K562 (cell line): ENCODE measurements around the gene MLF1. TPM values are rescaled to one million over a fixed set of nuclear protein-coding genes. Genes with fewer than 3 reads are reported as not detected.

Experiments used
- DIDO1 ChIP-seq: fragments of 450-650 bp; IDR thresholded peaks from 2 replicates; pipeline ENCODE4 v1.6.1; 2016; ENCODE audit warnings: low read depth, missing biosample characterization, missing genetic modification characterization
- EP400 ChIP-seq: fragments of 450-650 bp; IDR thresholded peaks from 2 replicates; pipeline ENCODE4 v1.6.1; 2017; ENCODE audit warnings: antibody characterized with exemption, mild to moderate bottlenecking, moderate library complexity
- EWSR1 ChIP-seq: fragments of 450-650 bp; IDR thresholded peaks from 2 replicates; pipeline ENCODE4 v1.6.1; 2018; ENCODE audit warnings: borderline replicate concordance, mild to moderate bottlenecking, low read depth, moderate library complexity; ENCODE audit not compliant: partially characterized antibody
- LEF1 ChIP-seq: fragments of 450-650 bp; IDR thresholded peaks from 2 replicates; pipeline ENCODE4 v1.6.1; 2016; ENCODE audit warnings: mild to moderate bottlenecking
- NEUROD1 ChIP-seq: fragments of 150-350 bp; IDR thresholded peaks from 2 replicates; pipeline ENCODE4 v1.6.1; 2014; ENCODE audit warnings: borderline replicate concordance, low read length, low read depth; ENCODE audit not compliant: partially characterized antibody
- PURB ChIP-seq: sonication (generic); formaldehyde crosslinking; IDR thresholded peaks from 2 replicates; pipeline ENCODE4 v1.9.0; 2021; ENCODE audit warnings: low read depth, mild to moderate bottlenecking, missing genetic modification reagents
- SAFB2 ChIP-seq: fragments of 200-400 bp; formaldehyde crosslinking; IDR thresholded peaks from 2 replicates; pipeline ENCODE4 v1.6.1; 2018; ENCODE audit warnings: borderline replicate concordance, low read length, low read depth, moderate library complexity; ENCODE audit not compliant: severe bottlenecking
- SPI1 ChIP-seq: IDR thresholded peaks from 2 replicates; pipeline ENCODE4 v1.6.1; 2011; ENCODE audit warnings: low read depth, low read length, control low read depth, borderline replicate concordance
- SREBF2 ChIP-seq: sonication (generic); formaldehyde crosslinking; IDR thresholded peaks from 2 replicates; pipeline ENCODE4 v1.4.0; 2020; ENCODE audit warnings: mild to moderate bottlenecking, missing genetic modification reagents
- SRF ChIP-seq, 2 experiments: fragments of 250-450, 450-650 bp in 1 of 2; sonication (Bioruptor Pico) in 1 of 2; sonication (generic) in 1 of 2; formaldehyde crosslinking; IDR thresholded peaks; 2 replicates each; pipeline versions ENCODE4 v1.5.0 to v1.5.1; 2020 to 2022; ENCODE audit warnings: mild to moderate bottlenecking in 1 of 2, missing genetic modification reagents in 1 of 2
- TRIM28 ChIP-seq: fragments of 450-650 bp; IDR thresholded peaks from 2 replicates; pipeline ENCODE4 v1.6.1; 2017
- ZNF609 ChIP-seq: sonication (generic); formaldehyde crosslinking; IDR thresholded peaks from 2 replicates; pipeline ENCODE4 v1.8.1; 2023; ENCODE audit warnings: missing genetic modification reagents, mild to moderate bottlenecking, borderline replicate concordance
- ZSCAN29 ChIP-seq: fragments of 450-650 bp; IDR thresholded peaks from 2 replicates; pipeline ENCODE4 v1.6.1; 2017
- polyA plus RNA-seq, 8 experiments: library from polyadenylated mRNA; depleted of rRNA in 4 of 8; stranded (reverse) in 5 of 8; unstranded in 3 of 8; fragments of >200 nt; fragmentation: Nextera tagmentation in 2 of 8; fragmentation: Illumina TruSeq in 1 of 8; extraction: Ambion mirVana in 2 of 8; extraction: Trizol in 1 of 8; gene quantifications; 2 replicates each; pipeline versions ENCODE4 v1.2.1 to v1.2.3, GENCODE V29; 2011 to 2014; ENCODE audit warnings: inconsistent platforms in 1 of 8, missing spikeins in 1 of 8
- total RNA-seq, 7 experiments: library from RNA; depleted of rRNA in 6 of 7; stranded (reverse); fragments of >200 nt in 6 of 7; fragmentation: Illumina TruSeq in 2 of 7; extraction: Trizol in 2 of 7; gene quantifications; 2 replicates each; pipeline versions ENCODE4 v1.2.1 to v1.2.3, GENCODE V29; 2011 to 2021; ENCODE audit warnings: low replicate concordance in 1 of 7
- TF ChIP-seq, protein P1 (sequence below): fragments of 250-450 bp; sonication (Bioruptor Pico); IDR thresholded peaks from 2 replicates; pipeline ENCODE4 v1.4.0; 2020; ENCODE audit warnings: borderline replicate concordance
- TF ChIP-seq, protein P2 (sequence below): sonication (generic); formaldehyde crosslinking; IDR thresholded peaks from 2 replicates; pipeline ENCODE4 v1.4.0; 2020; ENCODE audit warnings: mild to moderate bottlenecking, missing genetic modification reagents
- TF ChIP-seq, protein P3 (sequence below): fragments of 450-650 bp; IDR thresholded peaks from 2 replicates; pipeline ENCODE4 v1.6.1; 2016; ENCODE audit warnings: antibody characterized with exemption

The MLF1 gene
- total and polyA plus RNA-seq, 9 of the 15 experiments (the other 6 are each of a cell fraction or from before 2014, with no cell fraction given), result 20.4 to 71.0 (median 27.1) TPM

GRCh38 chr3:158644345-158644908 is 73.4 kb downstream of the MLF1 start, which contains the start of gene GFM1 (continued):
- TF ChIP-seq ZNF609 (CRISPR knock-in tag) (no peak), EWSR1 (no peak), SPI1 (no peak), ZSCAN29 (no peak), SREBF2 (no peak), SRF (CRISPR knock-in tag; IDR thresholded peaks at IDR 0.05) (no peak; a peak in 1 of 4 replicates), PURB (no peak), DIDO1 (peak; percentile 89), TRIM28 (no peak; the same call in 1 of the 2 replicates), SAFB2 (no peak), NEUROD1 (no peak), EP400 (peak; percentile 95), LEF1 (no peak)
- TF ChIP-seq, protein P1, sequence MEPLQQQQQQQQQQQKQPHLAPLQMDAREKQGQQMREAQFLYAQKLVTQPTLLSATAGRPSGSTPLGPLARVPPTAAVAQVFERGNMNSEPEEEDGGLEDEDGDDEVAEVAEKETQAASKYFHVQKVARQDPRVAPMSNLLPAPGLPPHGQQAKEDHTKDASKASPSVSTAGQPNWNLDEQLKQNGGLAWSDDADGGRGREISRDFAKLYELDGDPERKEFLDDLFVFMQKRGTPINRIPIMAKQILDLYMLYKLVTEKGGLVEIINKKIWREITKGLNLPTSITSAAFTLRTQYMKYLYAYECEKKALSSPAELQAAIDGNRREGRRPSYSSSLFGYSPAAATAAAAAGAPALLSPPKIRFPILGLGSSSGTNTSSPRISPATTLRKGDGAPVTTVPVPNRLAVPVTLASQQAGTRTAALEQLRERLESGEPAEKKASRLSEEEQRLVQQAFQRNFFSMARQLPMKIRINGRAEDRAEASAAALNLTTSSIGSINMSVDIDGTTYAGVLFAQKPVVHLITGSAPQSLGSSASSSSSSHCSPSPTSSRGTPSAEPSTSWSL, result 0 out of 2 replicates have a peak, but pooled peaks have one; percentile 52
- TF ChIP-seq, protein P2, sequence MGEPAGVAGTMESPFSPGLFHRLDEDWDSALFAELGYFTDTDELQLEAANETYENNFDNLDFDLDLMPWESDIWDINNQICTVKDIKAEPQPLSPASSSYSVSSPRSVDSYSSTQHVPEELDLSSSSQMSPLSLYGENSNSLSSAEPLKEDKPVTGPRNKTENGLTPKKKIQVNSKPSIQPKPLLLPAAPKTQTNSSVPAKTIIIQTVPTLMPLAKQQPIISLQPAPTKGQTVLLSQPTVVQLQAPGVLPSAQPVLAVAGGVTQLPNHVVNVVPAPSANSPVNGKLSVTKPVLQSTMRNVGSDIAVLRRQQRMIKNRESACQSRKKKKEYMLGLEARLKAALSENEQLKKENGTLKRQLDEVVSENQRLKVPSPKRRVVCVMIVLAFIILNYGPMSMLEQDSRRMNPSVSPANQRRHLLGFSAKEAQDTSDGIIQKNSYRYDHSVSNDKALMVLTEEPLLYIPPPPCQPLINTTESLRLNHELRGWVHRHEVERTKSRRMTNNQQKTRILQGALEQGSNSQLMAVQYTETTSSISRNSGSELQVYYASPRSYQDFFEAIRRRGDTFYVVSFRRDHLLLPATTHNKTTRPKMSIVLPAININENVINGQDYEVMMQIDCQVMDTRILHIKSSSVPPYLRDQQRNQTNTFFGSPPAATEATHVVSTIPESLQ, result 0 out of 2 replicates have a peak, but pooled peaks have one; percentile 81
- TF ChIP-seq, protein P3, sequence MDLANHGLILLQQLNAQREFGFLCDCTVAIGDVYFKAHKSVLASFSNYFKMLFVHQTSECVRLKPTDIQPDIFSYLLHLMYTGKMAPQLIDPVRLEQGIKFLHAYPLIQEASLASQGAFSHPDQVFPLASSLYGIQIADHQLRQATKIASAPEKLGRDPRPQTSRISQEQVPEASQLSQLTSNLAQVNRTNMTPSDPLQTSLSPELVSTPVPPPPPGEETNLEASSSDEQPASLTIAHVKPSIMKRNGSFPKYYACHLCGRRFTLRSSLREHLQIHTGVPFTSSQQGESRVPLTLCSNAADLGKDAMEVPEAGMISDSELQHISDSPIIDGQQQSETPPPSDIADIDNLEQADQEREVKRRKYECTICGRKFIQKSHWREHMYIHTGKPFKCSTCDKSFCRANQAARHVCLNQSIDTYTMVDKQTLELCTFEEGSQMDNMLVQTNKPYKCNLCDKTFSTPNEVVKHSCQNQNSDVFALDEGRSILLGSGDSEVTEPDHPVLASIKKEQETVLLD, result peak; percentile 83; the same call in 1 of the 2 replicates
